GM12891 (cell line): ENCODE data around the gene KCTD1.

Experiments
- DNase-seq: peaks from one replicate; pipeline ENCODE4 v3.0.0; 2011; ENCODE audit warnings: low spot score; ENCODE audit not compliant: insufficient read length
- FAIRE-seq: peaks from 2 replicates; lab custom pipeline; 2011; peaks lifted over from hg19 to GRCh38; lab: Jason Lieb, UNC
- PAX5 ChIP-seq: IDR thresholded peaks from 2 replicates; pipeline ENCODE4 v1.6.1; 2011; ENCODE audit warnings: low read length, moderate library complexity, mild to moderate bottlenecking; ENCODE audit not compliant: insufficient read depth, severe bottlenecking
- POLR2A ChIP-seq: IDR thresholded peaks from 2 replicates; pipeline ENCODE4 v1.6.1; 2011; ENCODE audit warnings: low read depth, low read length, control low read depth
- POLR2AphosphoS5 ChIP-seq: IDR thresholded peaks from 2 replicates; pipeline ENCODE4 v1.6.1; 2011; ENCODE audit warnings: low read depth, low read length, control low read depth
- POU2F2 ChIP-seq: IDR thresholded peaks from 2 replicates; pipeline ENCODE4 v1.6.1; 2011; ENCODE audit warnings: low read depth, mild to moderate bottlenecking, control low read depth, low read length, moderate library complexity
- SPI1 ChIP-seq: IDR thresholded peaks from 2 replicates; pipeline ENCODE4 v1.6.1; 2011; ENCODE audit warnings: low read depth, low read length, control low read depth
- TAF1 ChIP-seq: IDR thresholded peaks from 2 replicates; pipeline ENCODE4 v1.6.1; 2011; ENCODE audit warnings: low read depth, low read length, control low read depth

The KCTD1 gene

DNA sequence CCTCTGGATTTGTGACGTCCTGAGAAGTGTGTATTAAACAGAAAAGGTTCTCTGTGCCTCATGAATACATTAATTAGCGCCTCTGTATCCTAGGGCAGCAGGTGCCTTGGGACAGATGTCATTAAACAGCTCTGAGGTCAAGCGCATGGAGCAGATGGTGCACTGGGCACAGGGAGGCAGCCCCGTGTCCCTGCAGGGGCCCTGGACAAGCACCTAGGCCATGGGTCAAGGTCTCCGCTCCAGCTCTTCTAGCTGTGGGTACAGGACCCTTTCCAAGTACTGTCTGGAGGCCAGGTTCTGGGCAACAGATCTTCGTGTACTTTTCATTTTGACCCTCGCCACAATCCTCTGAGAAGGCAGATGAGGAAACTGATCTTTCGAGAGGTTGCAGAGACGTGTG, 126.4 kb downstream of the KCTD1 start:
- DNase-seq (no peak), FAIRE-seq (no peak)
- TF ChIP-seq POLR2AphosphoS5 = no peak
- no peak for TF ChIP-seq PAX5
- no peak for TF ChIP-seq POLR2A
- TF ChIP-seq SPI1 = no peak
- no peak for TF ChIP-seq POU2F2
- TF ChIP-seq TAF1 = no peak

DNA sequence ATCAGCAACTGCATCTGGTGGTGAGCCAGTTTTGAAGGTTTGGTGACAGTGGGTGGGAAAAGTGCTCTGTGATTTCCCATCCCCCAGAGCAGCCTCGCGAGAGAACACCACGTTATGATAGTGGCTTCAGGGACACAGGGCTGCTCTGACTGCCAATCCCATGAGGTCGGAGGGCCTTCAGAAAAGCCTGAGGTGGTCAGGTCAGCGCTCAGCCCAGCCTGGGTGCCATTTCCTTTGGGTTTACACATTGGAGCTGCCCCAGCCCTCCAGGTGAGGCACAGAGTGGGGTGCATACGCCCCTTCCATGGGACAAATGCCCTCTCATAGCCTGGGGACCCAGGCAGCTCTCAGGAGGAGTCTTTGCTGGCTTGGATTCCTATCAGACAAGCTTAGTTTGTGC, 126.8 kb downstream of the KCTD1 start:
- FAIRE-seq (no peak), DNase-seq (no peak)
- no peak for TF ChIP-seq POLR2AphosphoS5
- TF ChIP-seq POLR2A = no peak
- no peak for TF ChIP-seq POU2F2
- TF ChIP-seq PAX5 = no peak
- no peak for TF ChIP-seq TAF1
- TF ChIP-seq SPI1 = no peak

DNA sequence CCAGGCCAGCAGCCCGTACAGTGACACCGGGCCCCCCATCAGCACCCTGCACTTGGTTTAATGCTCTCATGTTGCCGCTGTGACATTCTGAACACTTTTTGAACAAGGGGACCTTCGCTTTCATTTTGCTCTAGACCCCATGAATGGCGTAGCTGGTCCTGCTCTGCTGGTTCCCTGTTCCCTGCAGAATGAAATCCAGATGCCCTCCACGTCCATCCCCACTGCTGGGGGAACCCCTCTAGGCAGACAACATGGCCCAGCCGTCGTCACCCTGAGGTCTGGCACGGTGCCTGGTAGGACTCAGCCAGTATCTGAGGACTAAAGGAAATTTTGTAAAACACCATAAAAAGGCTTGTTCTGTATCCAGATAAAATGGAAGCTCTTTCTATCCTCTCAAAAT, 128.6 kb downstream of the KCTD1 start:
- FAIRE-seq = no peak
- TF ChIP-seq TAF1 = no peak
- TF ChIP-seq POLR2A = no peak
- TF ChIP-seq SPI1 = no peak
- TF ChIP-seq POLR2AphosphoS5 = no peak
- TF ChIP-seq PAX5 = no peak
- TF ChIP-seq POU2F2 = no peak
- DNase-seq = no peak

DNA sequence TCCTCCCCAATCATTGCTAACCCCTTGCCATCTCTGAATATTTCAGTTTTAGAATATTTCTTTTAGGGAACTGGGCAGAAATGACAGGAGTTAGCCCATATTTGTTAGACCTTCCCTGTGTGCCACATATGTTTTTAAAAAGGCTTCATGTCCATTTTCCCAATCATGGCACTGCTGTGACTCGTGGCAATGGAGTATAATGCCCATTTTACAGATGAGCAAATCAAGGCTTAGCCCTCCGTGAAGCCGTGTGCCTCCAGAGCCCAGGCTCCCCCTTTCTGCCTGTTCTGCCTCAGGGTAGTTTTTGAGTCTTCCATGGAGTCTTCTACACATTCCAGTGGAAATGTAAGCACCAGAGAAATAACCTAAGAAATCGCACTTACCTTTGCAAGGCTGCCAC, 130.1 kb downstream of the KCTD1 start:
- TF ChIP-seq POLR2AphosphoS5 = no peak
- no peak for TF ChIP-seq TAF1
- no peak for TF ChIP-seq POLR2A
- no peak for TF ChIP-seq POU2F2
- no peak for TF ChIP-seq PAX5
- no peak for TF ChIP-seq SPI1
- no peak for DNase-seq

DNA sequence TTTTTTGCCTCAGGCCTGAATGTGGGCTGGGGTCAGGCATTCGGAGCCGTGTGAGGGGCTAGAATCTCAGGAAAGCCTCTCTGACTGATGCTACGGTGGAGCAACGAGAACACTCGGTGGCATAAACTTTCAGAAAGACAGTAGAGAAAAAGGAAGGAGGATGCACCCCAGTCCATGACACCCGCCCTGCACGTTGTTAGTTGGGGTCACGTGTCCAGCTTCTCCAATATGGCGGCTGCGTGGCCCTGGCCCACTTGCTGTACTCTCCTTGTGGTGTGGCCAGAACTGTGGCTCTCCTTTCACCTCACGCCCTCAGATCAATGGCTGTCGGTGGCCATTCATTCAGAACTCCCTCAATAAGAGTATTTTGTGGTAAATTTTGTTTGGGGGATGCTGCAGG, 131.2 kb downstream of the KCTD1 start:
- FAIRE-seq (no peak), DNase-seq (no peak)
- TF ChIP-seq SPI1 (no peak), PAX5 (no peak), POLR2AphosphoS5 (no peak), TAF1 (no peak), POU2F2 (no peak), POLR2A (no peak)

More for the DNA sequence above, 130.1 kb downstream of the KCTD1 start:
- no peak for FAIRE-seq

DNA sequence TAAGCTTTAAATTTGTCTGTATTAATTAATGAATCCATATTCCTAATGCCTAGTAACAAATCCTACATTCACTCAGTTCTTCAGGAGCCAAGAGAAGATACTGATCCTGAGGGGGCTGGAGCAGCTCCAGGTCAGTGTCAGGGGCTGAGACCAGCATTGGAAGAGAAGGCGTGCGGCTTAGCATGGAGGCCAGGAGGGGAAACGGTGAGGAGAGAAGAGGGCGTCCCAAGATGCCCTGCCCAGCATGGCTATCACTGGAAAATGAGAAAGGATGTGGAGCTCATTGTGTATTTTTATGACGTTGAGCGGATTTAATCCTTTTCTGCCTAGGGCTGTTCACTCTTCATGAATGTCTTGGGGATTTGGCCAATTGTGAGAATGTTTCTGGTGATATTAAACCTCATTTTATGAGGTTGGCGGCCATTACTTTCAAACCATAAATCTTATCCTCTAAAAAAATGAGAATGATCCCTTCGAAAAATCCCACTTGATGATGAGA, 131.7 kb downstream of the KCTD1 start:
- DNase-seq (no peak), FAIRE-seq (no peak)
- no peak for TF ChIP-seq TAF1
- TF ChIP-seq SPI1 = no peak
- TF ChIP-seq POU2F2 = no peak
- TF ChIP-seq POLR2AphosphoS5 = no peak
- no peak for TF ChIP-seq POLR2A
- TF ChIP-seq PAX5 = no peak

DNA sequence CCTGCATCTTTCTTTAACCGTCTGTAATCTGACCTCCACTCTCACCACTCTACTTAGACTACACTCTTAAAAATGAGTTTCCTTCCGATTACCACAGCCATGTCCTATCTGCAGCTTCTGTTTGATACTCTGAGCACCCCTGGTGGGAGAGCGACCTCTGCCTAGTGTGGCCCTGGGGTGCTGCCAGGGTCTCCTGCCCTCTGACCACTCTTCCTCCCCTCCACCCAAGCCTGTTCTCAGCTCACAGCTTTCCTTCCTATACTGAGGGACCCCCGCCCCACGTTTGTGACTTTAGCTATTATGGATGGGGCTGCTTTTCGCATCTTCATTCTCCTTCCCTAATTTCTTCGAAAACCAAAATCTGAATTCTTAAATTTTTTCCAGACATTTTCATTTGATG, 132.7 kb downstream of the KCTD1 start:
- TF ChIP-seq SPI1 = no peak
- no peak for TF ChIP-seq POLR2A
- no peak for TF ChIP-seq TAF1
- no peak for TF ChIP-seq PAX5
- no peak for TF ChIP-seq POU2F2
- TF ChIP-seq POLR2AphosphoS5 = no peak
- DNase-seq (no peak), FAIRE-seq (no peak)

DNA sequence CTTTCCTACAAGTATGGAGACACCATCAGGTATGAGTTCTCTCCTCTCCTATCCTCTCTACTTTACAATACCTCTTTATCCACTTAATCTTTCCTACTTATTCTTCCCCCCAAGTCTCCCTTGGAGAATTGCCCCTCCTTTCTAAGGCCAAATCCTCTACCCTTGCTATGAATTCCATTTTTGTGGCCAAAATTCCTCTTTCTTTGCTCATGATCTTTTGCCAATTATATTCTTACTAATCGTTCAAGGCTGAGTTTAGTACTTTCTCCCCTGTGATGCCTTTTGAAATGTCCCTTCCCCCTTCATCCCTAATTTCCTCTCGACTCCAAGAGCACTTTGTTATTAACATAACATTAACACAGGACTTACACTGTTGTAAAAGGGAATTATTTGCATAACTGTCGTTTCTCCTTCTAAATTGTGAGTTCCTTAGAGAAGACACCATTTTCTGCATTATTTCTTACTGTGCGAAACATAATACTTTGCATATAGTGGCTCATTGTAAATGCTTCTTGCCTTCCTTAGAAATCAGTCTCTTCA, 133.4 kb downstream of the KCTD1 start:
- FAIRE-seq (no peak), DNase-seq (no peak)
- TF ChIP-seq POLR2A (no peak), POLR2AphosphoS5 (no peak), PAX5 (no peak), TAF1 (no peak), POU2F2 (no peak), SPI1 (no peak)

DNA sequence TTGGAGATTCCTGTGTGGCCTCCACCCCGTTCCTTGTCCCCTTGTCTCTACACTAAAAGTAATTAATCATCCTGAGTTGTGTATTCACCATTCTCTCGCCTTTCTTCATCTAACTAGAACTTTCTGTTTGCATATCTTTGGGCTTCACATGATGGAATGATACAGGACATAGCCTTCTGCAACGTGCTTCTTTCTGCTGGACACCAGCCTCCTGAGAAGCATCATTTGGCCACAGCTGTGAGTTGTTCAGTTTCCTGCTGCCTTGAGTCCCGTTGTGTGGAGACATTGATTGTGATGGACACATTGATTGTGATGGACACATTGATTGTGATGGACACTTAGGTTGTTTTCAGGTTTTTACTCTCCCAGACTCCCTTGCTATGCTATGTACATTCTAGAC, 139.3 kb downstream of the KCTD1 start:
- FAIRE-seq (no peak), DNase-seq (no peak)
- TF ChIP-seq TAF1 (no peak), POLR2A (no peak), POLR2AphosphoS5 (no peak), POU2F2 (no peak)

DNA sequence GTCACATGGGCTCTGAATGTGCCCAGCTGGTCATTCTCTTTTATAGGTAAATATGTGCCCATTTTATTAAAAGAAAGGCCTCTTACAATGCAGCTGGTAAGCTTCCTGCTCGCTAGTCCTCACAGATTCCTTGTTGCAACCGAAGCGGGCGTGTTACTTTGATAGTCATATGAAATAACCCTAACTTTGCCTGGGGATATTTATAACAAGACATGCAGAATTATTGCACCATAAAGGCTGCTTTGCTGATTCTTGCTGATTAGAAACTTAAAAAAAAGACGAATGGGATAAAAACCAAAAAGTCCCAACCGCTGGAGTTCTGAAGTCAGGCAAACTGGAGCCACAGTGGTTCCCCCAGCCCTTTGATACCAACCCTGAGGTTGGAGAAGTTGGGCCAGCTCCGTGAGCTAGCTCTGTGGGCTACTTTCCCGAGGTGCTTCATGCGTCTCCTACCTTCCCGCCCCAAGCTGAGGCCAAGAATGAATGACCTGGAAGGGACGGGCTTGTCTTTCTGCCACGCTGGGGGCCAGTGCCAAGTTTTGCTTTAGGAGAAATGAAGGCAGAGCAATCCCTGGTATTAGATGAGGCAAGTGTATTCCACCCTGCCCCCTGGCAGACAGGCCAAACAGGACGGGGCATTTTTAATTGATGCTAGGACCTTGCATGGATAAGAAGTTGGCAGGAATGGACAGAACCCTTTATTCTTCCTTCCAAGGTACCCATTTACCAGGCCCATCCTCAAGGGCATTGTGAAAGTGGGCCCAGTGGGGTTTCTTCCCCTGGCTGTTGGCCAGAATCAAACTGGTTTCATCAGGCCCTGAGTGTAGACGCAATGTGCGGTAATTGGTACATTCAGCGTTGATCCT, 140.4 kb downstream of the KCTD1 start:
- no peak for FAIRE-seq
- TF ChIP-seq TAF1 = no peak
- TF ChIP-seq POLR2A = no peak
- TF ChIP-seq POU2F2 = no peak
- TF ChIP-seq SPI1 = no peak
- no peak for TF ChIP-seq PAX5
- TF ChIP-seq POLR2AphosphoS5 = no peak
- no peak for DNase-seq
